B cell (primary cell): Measurements from ENCODE around the gene ACYP1. TPM values are rescaled to one million over a fixed set of nuclear protein-coding genes. Genes with fewer than 3 reads are reported as not detected.
A peak's percentile ranks its signal among the peaks of the same experiment; 100 is the strongest.
"Not testable (repeated sequence)": the region's sequence is repeated elsewhere in the genome, so short reads cannot be mapped to it uniquely, and the experiment has no call there.

Source experiments
- ATAC-seq: fragments of 200-7000 bp; cut with Tn5 transposase; one replicate; pipeline ENCODE4 v1.10.0; 2021; ENCODE audit warnings: low read depth, mild to moderate bottlenecking, moderate number of reproducible peaks, moderate library complexity
- CTCF ChIA-PET: fragments of 350-600 bp; sonication (Branson Sonifier 250); formaldehyde crosslinking; loops from one replicate; lab custom pipeline; 2021; ENCODE audit warnings: antibody characterized with exemption, inconsistent platforms; lab: Charles Lee
- POLR2A ChIA-PET: fragments of 350-600 bp; sonication (Branson Sonifier 250); formaldehyde crosslinking; loops from one replicate; lab custom pipeline; 2021; ENCODE audit warnings: antibody characterized with exemption; lab: Charles Lee
- DNase-seq: peaks from one replicate; pipeline ENCODE4 v3.0.0; 2013
- H2AFZ ChIP-seq: 2 replicates; pipeline ENCODE4 v1.6.1; 2012; ENCODE audit warnings: mild to moderate bottlenecking, low read depth, low read length; ENCODE audit not compliant: insufficient read depth, poor library complexity, severe bottlenecking
- H3K27ac ChIP-seq, 2 donors: 1 replicate in 1 of 2; 2 replicates in 1 of 2; pipeline ENCODE4 v1.5.1; 2012 to 2013; ENCODE audit warnings: low read length in 2 of 2, mild to moderate bottlenecking in 2 of 2, moderate library complexity in 1 of 2
- H3K27me3 ChIP-seq, 4 experiments: fragments of 200-600 bp in 1 of 4; sonication (generic) in 1 of 4; replicated peaks in 1 of 4; 1 replicate in 2 of 4; 2 replicates in 2 of 4; pipeline versions ENCODE4 v1.6.1 to v1.7.0; 2013 to 2016; ENCODE audit warnings: low read length in 3 of 4, mild to moderate bottlenecking in 2 of 4, mixed read lengths in 1 of 4, moderate library complexity in 1 of 4; ENCODE audit not compliant: insufficient read depth in 4 of 4, control insufficient read depth in 3 of 4; ENCODE audit errors: control extremely low read depth in 1 of 4
- H3K36me3 ChIP-seq, 2 experiments: replicated peaks in 1 of 2; 1 replicate in 1 of 2; 2 replicates in 1 of 2; pipeline versions ENCODE4 v1.6.1 to v1.7.1; 2013; ENCODE audit warnings: low read length in 1 of 2; ENCODE audit not compliant: insufficient read depth in 2 of 2, control insufficient read depth in 1 of 2; ENCODE audit errors: control extremely low read depth in 1 of 2, extremely low read depth in 1 of 2
- H3K4me1 ChIP-seq, 2 donors: fragments of 200-600 bp in 1 of 2; sonication (generic) in 1 of 2; 1 replicate in 1 of 2; 2 replicates in 1 of 2; pipeline versions ENCODE4 v1.5.1 to v1.6.1; 2013 to 2017; ENCODE audit warnings: low read length in 2 of 2; ENCODE audit not compliant: control insufficient read depth in 2 of 2, insufficient read depth in 2 of 2
- H3K4me2 ChIP-seq: replicated peaks from 2 replicates; pipeline ENCODE3; 2012; ENCODE audit warnings: mild to moderate bottlenecking, low read depth, low read length; ENCODE audit not compliant: poor library complexity, severe bottlenecking
- H3K4me3 ChIP-seq, 5 experiments: fragments of 200-600 bp in 1 of 5; sonication (generic) in 1 of 5; 1 replicate in 3 of 5; 2 replicates in 2 of 5; pipeline versions ENCODE4 v1.5.1 to v1.7.0; 2011 to 2016; ENCODE audit warnings: low read length in 4 of 5, mild to moderate bottlenecking in 4 of 5, low read depth in 2 of 5, control low read depth in 1 of 5, moderate library complexity in 1 of 5; ENCODE audit not compliant: insufficient read depth in 1 of 5; ENCODE audit errors: control extremely low read depth in 1 of 5, extremely low read depth in 1 of 5
- H3K79me2 ChIP-seq: fragments of 200-600 bp; sonication (generic); one replicate; pipeline ENCODE4 v1.6.0; 2016; ENCODE audit warnings: low read length; ENCODE audit not compliant: control insufficient read depth, insufficient read depth
- H3K9ac ChIP-seq: fragments of 200-600 bp; sonication (generic); 2 replicates; pipeline ENCODE4 v1.6.1; 2017; ENCODE audit warnings: mild to moderate bottlenecking, low read length, moderate library complexity
- H3K9me3 ChIP-seq, 3 donors: one replicate each; pipeline versions ENCODE4 v1.6.1 to v1.7.1; 2013; ENCODE audit warnings: low read length in 2 of 3; ENCODE audit not compliant: control insufficient read depth in 2 of 3, insufficient read depth in 1 of 3; ENCODE audit errors: control extremely low read depth in 1 of 3
- H4K20me1 ChIP-seq: 2 replicates; pipeline ENCODE4 v1.6.0; 2012; ENCODE audit warnings: mild to moderate bottlenecking, low read length; ENCODE audit not compliant: insufficient read depth, control insufficient read depth, poor library complexity, severe bottlenecking
- H3K27ac Mint-ChIP-seq: one replicate; pipeline ENCODE4 v1.8.0; 2021; ENCODE audit warnings: mixed read lengths
- H3K27me3 Mint-ChIP-seq: one replicate; pipeline ENCODE4 v1.8.0; 2021; ENCODE audit warnings: mixed read lengths
- H3K4me1 Mint-ChIP-seq: one replicate; pipeline ENCODE4 v1.8.0; 2021; ENCODE audit warnings: mixed read lengths
- H3K4me3 Mint-ChIP-seq: one replicate; pipeline ENCODE4 v1.8.0; 2021; ENCODE audit warnings: mixed read lengths
- H3K9me3 Mint-ChIP-seq: one replicate; pipeline ENCODE4 v1.8.0; 2022; ENCODE audit warnings: mixed read lengths; ENCODE audit not compliant: insufficient read depth
- CTCF ChIP-seq: fragments of 200-600 bp; IDR thresholded peaks from one replicate; pipeline ENCODE4 v1.8.0; 2022; ENCODE audit warnings: antibody characterized with exemption, mild to moderate bottlenecking
- EZH2 ChIP-seq: IDR thresholded peaks from 2 replicates; pipeline ENCODE4 v1.6.1; 2012; ENCODE audit warnings: borderline replicate concordance, low read depth, mild to moderate bottlenecking, moderate library complexity, low read length; ENCODE audit not compliant: insufficient read depth, poor library complexity, severe bottlenecking
- WGBS: methylation state at CpG from one replicate; pipeline ENCODE4 v1.1.5; 2013; ENCODE audit warnings: missing lambda C conversion rate; ENCODE audit not compliant: insufficient coverage; 5-methylcytosine and 5-hydroxymethylcytosine counted together
- intact Hi-C: fragments of 100-400 bp; cut with micrococcal nuclease; formaldehyde crosslinking; loops from one replicate; pipeline ENCODE4 v1.10.0; 2022
- polyA plus RNA-seq: library from polyadenylated mRNA; depleted of rRNA; stranded (reverse); fragments of >200 nt; gene quantifications from 2 replicates; pipeline ENCODE4 v1.2.3, GENCODE V29; 2012
- total RNA-seq, 2 donors: library from RNA; stranded (reverse); fragments of 120-200 nt in 1 of 2; gene quantifications; 1 replicate in 1 of 2; 2 replicates in 1 of 2; pipeline versions ENCODE4 v1.2.3 to v1.2.4, GENCODE V29; 2013 to 2022

ACYP1 gene
- total and polyA plus RNA-seq, 2 donors (not counting 1 experiment from before 2014, with no cell fraction given) = 38.3 to 46.7 TPM

GRCh38 chr14:75068294-75069120, 4.7 kb upstream of the ACYP1 start:
- peaks cover 5% of the 10 kb centered on the region for H3K79me2 ChIP-seq
- no peak overlapping the region for H3K27ac ChIP-seq
- intact Hi-C loops = loop anchor here (1.0 to 10.0 kb wide), 3 partner anchors 17 to 454 kb away; partner anchors contain the start of genes LTBP2, MLH3 and NEK9
- peak; percentile 16 for DNase-seq
- H3K4me3 Mint-ChIP-seq = no peak overlapping the region
- H2AFZ ChIP-seq = peak overlapping the region; percentile 80
- H3K4me1 Mint-ChIP-seq = peaks cover 14% of the 10 kb centered on the region
- no peak for ATAC-seq
- peak overlapping the region; percentile 89 for H3K4me2 ChIP-seq
- ChIA-PET POLR2A (interaction anchor here (0.5 kb wide), 1 partner anchor 225 kb away, joined by 9 read pairs; no protein-coding TSS in a partner anchor), CTCF (interaction anchor here (1.4 to 2.3 kb wide), 2 partner anchors 20 kb away, joined by 4 to 9 read pairs; no protein-coding TSS in a partner anchor)
- H3K27ac Mint-ChIP-seq = no peak overlapping the region
- WGBS = 58% methylated on average over 7 of the region's 15 CpGs
- H3K9me3 Mint-ChIP-seq = no peaks in the 10 kb centered on the region
- H3K27me3 Mint-ChIP-seq = no peaks in the 10 kb centered on the region
- no peak for TF ChIP-seq CTCF
- no peak for TF ChIP-seq EZH2
- H3K36me3 ChIP-seq = no peaks in the 10 kb centered on the region
- no peaks in the 10 kb centered on the region for H3K9me3 ChIP-seq
- H3K27me3 ChIP-seq = no peaks in the 10 kb centered on the region
- H3K4me1 ChIP-seq = peaks cover 10 to 20% of the 10 kb centered on the region in 2 donors
- peak overlapping the region; percentile 34 to 82 (median 63) for H3K4me3 ChIP-seq
- no peaks in the 10 kb centered on the region for H4K20me1 ChIP-seq
- peak overlapping the region; percentile 68 for H3K9ac ChIP-seq

DNA sequence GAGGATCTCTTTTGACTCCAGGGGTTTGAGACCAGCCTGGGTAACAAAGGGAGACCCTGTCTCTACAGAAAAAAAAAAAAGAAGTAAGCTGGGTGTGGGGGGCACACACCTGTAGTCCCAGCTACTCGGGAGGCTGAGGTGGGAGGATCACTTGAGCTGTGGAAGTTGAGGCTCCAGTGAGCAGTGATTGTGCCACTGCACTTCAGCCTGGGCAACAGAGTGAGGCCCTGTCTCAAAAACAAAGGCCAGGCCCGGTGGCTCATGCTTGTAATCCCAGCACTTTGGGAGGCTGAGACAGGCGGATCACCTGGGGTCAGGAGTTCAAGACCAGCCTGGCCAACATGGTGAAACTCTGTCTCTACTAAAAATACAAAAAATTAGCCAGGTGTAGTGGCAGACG, 3.9 kb upstream of the ACYP1 start:
- H2AFZ ChIP-seq, H3K27ac ChIP-seq, H3K36me3 ChIP-seq, H3K27me3 Mint-ChIP-seq, H3K4me2 ChIP-seq, POLR2A ChIA-PET, H3K27ac Mint-ChIP-seq, H3K9ac ChIP-seq, H4K20me1 ChIP-seq, H3K9me3 ChIP-seq, H3K4me3 ChIP-seq, H3K27me3 ChIP-seq, H3K4me3 Mint-ChIP-seq, H3K9me3 Mint-ChIP-seq, H3K79me2 ChIP-seq, DNase-seq, ATAC-seq: not testable (repeated sequence)
- CTCF ChIA-PET = interaction anchor here (2.3 kb wide), 1 partner anchor 21 kb away, joined by 9 read pairs; no protein-coding TSS in a partner anchor
- peaks cover 15 to 28% of the 10 kb centered on the region in 2 donors for H3K4me1 ChIP-seq
- 92% methylated on average over 2 of the region's 4 CpGs for WGBS
- peaks cover 22% of the 10 kb centered on the region for H3K4me1 Mint-ChIP-seq
- intact Hi-C loops = loop anchor here (10.0 kb wide), 2 partner anchors 57 to 453 kb away; partner anchors contain the start of genes LTBP2 and NEK9
